ENCODE results near the gene P2RY12. TPM values are rescaled to one million over a fixed set of nuclear protein-coding genes. Genes with fewer than 3 reads are reported as not detected.

Gene P2RY12
- total and polyA plus RNA-seq, 4 donors: 0.16 to 3.0 (median 1.2) TPM

- no peak for DNase-seq
- Histone ChIP-seq H3K4me1 (ENCODE audit: control insufficient read depth in 5 of 5, insufficient read depth in 5 of 5, low read length in 5 of 5) (no peaks in the 10 kb centered on the region), H3K4me3 (no peak overlapping the region), H3K9me3 (ENCODE audit: control insufficient read depth in 4 of 4, insufficient read depth in 3 of 4, low read length in 3 of 4) (no peaks in the 10 kb centered on the region), H3K27me3 (ENCODE audit: control insufficient read depth in 3 of 3, insufficient read depth in 3 of 3, low read length in 2 of 3) (no peaks in the 10 kb centered on the region), H3K9ac (ENCODE audit: insufficient read depth in 1 of 2, low read length in 2 of 2) (no peak overlapping the region), H3K36me3 (ENCODE audit: control insufficient read depth in 4 of 4, insufficient read depth in 4 of 4, low read length in 4 of 4) (no peaks in the 10 kb centered on the region), H3K27ac (ENCODE audit: low read depth in 1 of 2, low read length in 1 of 2) (no peak overlapping the region)
- no peak for ATAC-seq (ENCODE audit: insufficient read depth, low FRiP score)
- no peak for TF ChIP-seq CTCF (IDR thresholded peaks at IDR 0.05; ENCODE audit: control extremely low read depth, extremely low read depth)
- WGBS, 2 donors: 27 to 46% methylated on average over 1 of the region's 1 CpG
Observed at GRCh38 chr3:151321526-151321925, 63.0 kb downstream of the P2RY12 start.

- Histone ChIP-seq H3K27ac (ENCODE audit: low read depth in 1 of 2, low read length in 1 of 2) (no peak overlapping the region), H3K9me3 (ENCODE audit: control insufficient read depth in 4 of 4, insufficient read depth in 3 of 4, low read length in 3 of 4) (no peaks in the 10 kb centered on the region), H3K9ac (ENCODE audit: insufficient read depth in 1 of 2, low read length in 2 of 2) (no peak overlapping the region), H3K4me1 (ENCODE audit: control insufficient read depth in 5 of 5, insufficient read depth in 5 of 5, low read length in 5 of 5) (no peaks in the 10 kb centered on the region), H3K36me3 (ENCODE audit: control insufficient read depth in 4 of 4, insufficient read depth in 4 of 4, low read length in 4 of 4) (no peaks in the 10 kb centered on the region), H3K27me3 (ENCODE audit: control insufficient read depth in 3 of 3, insufficient read depth in 3 of 3, low read length in 2 of 3) (no peaks in the 10 kb centered on the region), H3K4me3 (no peak overlapping the region)
- TF ChIP-seq CTCF (IDR thresholded peaks at IDR 0.05; ENCODE audit: control extremely low read depth, extremely low read depth): no peak
- WGBS, 2 donors: 58 to 76% methylated on average over 2 of the region's 2 CpGs
- no peak for DNase-seq
- no peak for ATAC-seq (ENCODE audit: insufficient read depth, low FRiP score)
Observed at GRCh38 chr3:151320131-151320530, 64.4 kb downstream of the P2RY12 start.

- peaks cover 0 to 3% (median 0%) of the 10 kb centered on the region in 4 donors for H3K9me3 ChIP-seq (ENCODE audit: control insufficient read depth in 4 of 4, insufficient read depth in 3 of 4, low read length in 3 of 4)
- WGBS, 2 donors: 85 to 88% methylated on average over 4 of the region's 4 CpGs
- no peak for TF ChIP-seq CTCF (IDR thresholded peaks at IDR 0.05; ENCODE audit: control extremely low read depth, extremely low read depth)
- H3K27ac ChIP-seq (ENCODE audit: low read depth in 1 of 2, low read length in 1 of 2): no peak overlapping the region
- H3K9ac ChIP-seq (ENCODE audit: insufficient read depth in 1 of 2, low read length in 2 of 2): no peak overlapping the region
- ATAC-seq (ENCODE audit: insufficient read depth, low FRiP score) (no peak), DNase-seq (no peak)
- H3K36me3 ChIP-seq (ENCODE audit: control insufficient read depth in 4 of 4, insufficient read depth in 4 of 4, low read length in 4 of 4): no peaks in the 10 kb centered on the region
- H3K4me3 ChIP-seq: no peak overlapping the region
- no peaks in the 10 kb centered on the region for H3K27me3 ChIP-seq (ENCODE audit: control insufficient read depth in 3 of 3, insufficient read depth in 3 of 3, low read length in 2 of 3)
- no peaks in the 10 kb centered on the region for H3K4me1 ChIP-seq (ENCODE audit: control insufficient read depth in 5 of 5, insufficient read depth in 5 of 5, low read length in 5 of 5)
Observed at GRCh38 chr3:151319628-151320027, 64.9 kb downstream of the P2RY12 start.

GRCh38 chr3:151318991-151319390 is 65.6 kb downstream of the P2RY12 start:
- Histone ChIP-seq H3K4me3 (no peak overlapping the region), H3K27me3 (ENCODE audit: control insufficient read depth in 3 of 3, insufficient read depth in 3 of 3, low read length in 2 of 3) (no peaks in the 10 kb centered on the region), H3K36me3 (ENCODE audit: control insufficient read depth in 4 of 4, insufficient read depth in 4 of 4, low read length in 4 of 4) (no peaks in the 10 kb centered on the region), H3K9me3 (ENCODE audit: control insufficient read depth in 4 of 4, insufficient read depth in 3 of 4, low read length in 3 of 4) (peaks cover 0 to 3% (median 0%) of the 10 kb centered on the region in 4 donors), H3K4me1 (ENCODE audit: control insufficient read depth in 5 of 5, insufficient read depth in 5 of 5, low read length in 5 of 5) (no peaks in the 10 kb centered on the region), H3K9ac (ENCODE audit: insufficient read depth in 1 of 2, low read length in 2 of 2) (no peak overlapping the region), H3K27ac (ENCODE audit: low read depth in 1 of 2, low read length in 1 of 2) (no peak overlapping the region)
- ATAC-seq (ENCODE audit: insufficient read depth, low FRiP score) (no peak), DNase-seq (no peak)
- 38 to 70% methylated on average over 7 of the region's 7 CpGs for WGBS, 2 donors
- TF ChIP-seq CTCF (IDR thresholded peaks at IDR 0.05; ENCODE audit: control extremely low read depth, extremely low read depth): no peak

Measured in lung (tissue), 12 donors.